ENCODE data around the gene FARP1.

DNA sequence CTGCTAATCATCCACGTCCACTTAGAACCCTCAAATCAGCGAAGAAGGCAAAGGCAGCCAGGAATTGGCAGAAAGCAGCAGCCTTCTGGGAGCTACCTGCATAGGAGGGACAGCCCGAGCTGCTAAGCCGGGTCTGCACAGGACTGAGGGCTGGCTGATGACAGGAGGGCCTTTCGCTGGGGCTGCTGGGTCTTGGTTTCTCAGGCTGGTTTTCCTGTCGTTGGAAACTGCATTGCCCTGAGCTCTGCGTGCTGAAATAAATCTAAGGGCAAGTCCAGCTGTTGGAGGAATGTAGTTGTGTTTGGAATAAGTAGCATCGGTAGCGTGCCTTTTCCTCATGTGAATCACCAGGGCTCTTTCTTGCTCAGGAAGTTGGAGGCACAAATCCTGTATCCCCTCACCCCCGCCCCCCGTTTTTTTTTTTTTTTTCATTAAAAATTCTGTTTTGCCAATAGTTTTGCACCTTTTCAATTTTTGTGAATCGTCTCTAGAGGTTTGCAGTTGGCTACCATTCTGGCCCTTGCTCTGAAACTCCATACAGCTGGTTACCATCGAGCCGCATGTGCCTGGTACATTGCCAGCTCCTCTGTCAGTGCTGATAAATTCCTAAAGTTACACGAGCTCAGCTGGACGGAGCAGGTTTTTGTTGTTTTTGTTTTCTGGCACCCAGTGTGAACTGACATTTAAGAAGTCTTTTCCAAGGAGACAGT lies 228.1 kb downstream of the FARP1 start:
- TF ChIP-seq CTCF (IDR thresholded peaks at IDR 0.05; ENCODE audit: insufficient read depth, low read length, poor library complexity, severe bottlenecking) (no peak), EZH2phosphoT487 (conservative IDR thresholded peaks at IDR 0.05; ENCODE audit: low read length) (no peak)

Measured in SU-DHL-6 (cell line).